Measurements from ENCODE around the gene NPSR1. TPM values are rescaled to one million over a fixed set of nuclear protein-coding genes. Genes with fewer than 3 reads are reported as not detected.

NPSR1 gene
- total RNA-seq, 4 donors from 2014 or later, result not detected

DNA sequence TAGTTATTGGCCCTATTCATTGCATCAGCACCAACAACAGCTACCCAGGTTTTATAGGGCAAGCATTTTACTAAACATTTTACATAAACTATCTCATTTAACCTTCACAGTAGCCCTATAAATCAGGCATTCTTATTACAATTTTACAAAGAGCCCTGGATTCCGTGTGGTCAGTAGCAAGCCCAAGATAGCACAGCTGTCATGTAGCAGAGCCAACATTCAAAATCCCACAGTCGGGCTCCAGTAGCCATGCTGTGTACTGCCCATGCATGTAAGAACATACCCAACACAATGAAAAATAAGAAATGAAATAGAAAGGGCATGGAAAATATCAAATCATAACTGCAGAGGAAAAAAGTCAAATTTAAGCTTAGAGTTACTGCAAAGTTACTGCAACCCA, 102.3 kb downstream of the NPSR1 start:
- TF ChIP-seq POLR2A (IDR thresholded peaks at IDR 0.05) (no peak), CTCF (IDR thresholded peaks at IDR 0.05) (no peak)
- H3K4me3 ChIP-seq, result no peak overlapping the region
- no peaks in the 10 kb centered on the region for H3K27me3 ChIP-seq
- intact Hi-C loops (cut with DNase I; ENCODE audit: low total_unique reads), result no loop called here
- DNase-seq, result no peak
- no peaks in the 10 kb centered on the region for H3K36me3 ChIP-seq
- H3K4me1 ChIP-seq, result no peaks in the 10 kb centered on the region
- H3K27ac ChIP-seq, result no peak overlapping the region
- H3K9me3 ChIP-seq, result no peaks in the 10 kb centered on the region

DNA sequence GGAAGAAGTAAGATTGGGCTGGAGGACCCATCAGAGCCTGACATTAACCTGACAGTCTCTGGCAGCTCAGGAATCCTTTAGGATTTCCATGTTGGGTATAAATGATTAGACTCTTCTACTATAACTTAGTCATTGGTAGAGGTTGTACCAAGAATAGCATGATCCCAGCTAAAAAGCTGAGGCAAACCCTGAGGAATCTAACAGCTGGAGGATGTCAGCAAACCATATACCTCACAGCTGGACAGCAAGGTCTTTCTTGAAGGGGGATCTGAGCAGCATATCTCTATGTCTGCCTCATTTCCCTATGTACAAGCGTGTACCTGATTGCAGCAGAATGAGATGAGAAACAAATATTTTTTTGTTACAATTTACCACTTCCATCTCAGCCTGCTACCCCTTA, 103.2 kb downstream of the NPSR1 start:
- Histone ChIP-seq H3K4me1 (no peaks in the 10 kb centered on the region), H3K27me3 (no peaks in the 10 kb centered on the region), H3K36me3 (no peaks in the 10 kb centered on the region), H3K9me3 (no peaks in the 10 kb centered on the region), H3K4me3 (no peak overlapping the region), H3K27ac (no peak overlapping the region)
- TF ChIP-seq POLR2A (IDR thresholded peaks at IDR 0.05) (no peak), CTCF (IDR thresholded peaks at IDR 0.05) (no peak)
- DNase-seq, result no peak
- intact Hi-C loops (cut with DNase I; ENCODE audit: low total_unique reads), result no loop called here

DNA sequence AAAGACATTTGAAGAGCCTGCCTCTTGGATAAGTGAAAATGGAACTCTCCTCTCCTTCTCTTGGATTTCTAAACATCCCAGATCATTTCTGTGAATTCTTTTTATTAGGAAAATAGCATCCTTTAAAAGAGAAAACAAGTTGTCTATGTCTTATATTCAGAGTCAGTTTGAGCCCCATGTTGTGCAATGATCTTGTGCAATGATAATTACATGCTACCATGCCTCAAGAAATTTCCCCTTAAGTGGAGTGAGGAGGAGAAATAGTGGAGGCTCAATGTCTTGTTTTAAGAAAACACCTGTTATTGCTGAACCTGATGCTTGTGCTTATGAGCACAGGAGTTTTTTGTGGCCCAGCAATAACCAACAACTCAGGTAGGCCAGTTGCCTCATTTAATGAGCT, 103.6 kb downstream of the NPSR1 start:
- TF ChIP-seq CTCF (IDR thresholded peaks at IDR 0.05) (no peak), POLR2A (IDR thresholded peaks at IDR 0.05) (no peak)
- Histone ChIP-seq H3K27ac (no peak overlapping the region), H3K9me3 (no peaks in the 10 kb centered on the region), H3K36me3 (no peaks in the 10 kb centered on the region), H3K4me1 (no peaks in the 10 kb centered on the region), H3K27me3 (no peaks in the 10 kb centered on the region), H3K4me3 (no peak overlapping the region)
- intact Hi-C loops (cut with DNase I; ENCODE audit: low total_unique reads), result no loop called here
- DNase-seq, result no peak

DNA sequence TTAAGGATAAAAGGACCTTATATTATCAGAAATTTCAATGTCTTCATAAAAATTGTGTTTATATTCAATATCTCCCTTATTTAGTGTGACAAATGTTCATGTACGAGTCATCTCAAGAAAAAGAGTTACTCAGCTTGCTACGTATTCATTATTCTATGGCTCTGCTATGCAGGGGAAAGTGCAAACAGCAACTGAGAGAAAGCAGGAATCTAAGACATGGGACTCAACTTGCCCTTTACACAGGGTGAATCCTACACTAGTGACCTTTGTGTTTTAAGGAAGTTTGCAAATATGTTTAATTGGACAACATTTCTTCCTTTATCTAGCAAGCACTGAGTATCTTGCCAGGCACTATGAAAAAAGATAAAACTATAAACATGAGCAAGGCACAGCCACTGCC, 104.7 kb downstream of the NPSR1 start:
- no peaks in the 10 kb centered on the region for H3K36me3 ChIP-seq
- H3K4me3 ChIP-seq, result no peak overlapping the region
- H3K27ac ChIP-seq, result no peak overlapping the region
- TF ChIP-seq CTCF (IDR thresholded peaks at IDR 0.05), result no peak
- TF ChIP-seq POLR2A (IDR thresholded peaks at IDR 0.05), result no peak
- no peak for DNase-seq
- H3K4me1 ChIP-seq, result no peaks in the 10 kb centered on the region
- no peaks in the 10 kb centered on the region for H3K9me3 ChIP-seq
- intact Hi-C loops (cut with DNase I; ENCODE audit: low total_unique reads), result no loop called here
- H3K27me3 ChIP-seq, result no peaks in the 10 kb centered on the region

GRCh38 chr7:34772296-34772938, 114.4 kb downstream of the NPSR1 start:
- Histone ChIP-seq H3K9me3 (no peaks in the 10 kb centered on the region), H3K4me3 (no peak overlapping the region), H3K27me3 (no peaks in the 10 kb centered on the region), H3K36me3 (no peaks in the 10 kb centered on the region), H3K27ac (no peak overlapping the region), H3K4me1 (no peaks in the 10 kb centered on the region)
- no peak for DNase-seq
- intact Hi-C loops (cut with DNase I; ENCODE audit: low total_unique reads), result no loop called here
- TF ChIP-seq POLR2A (IDR thresholded peaks at IDR 0.05), result no peak
- no peak for TF ChIP-seq CTCF (IDR thresholded peaks at IDR 0.05)

All from uterus (tissue), 4 donors.